Stimulated activated CD4-positive, alpha-beta T cell treated with anti-CD3 and anti-CD28 coated beads, Interleukin-1b, Interleukin-23, amount 100 ng/mL, for 4 hours (primary cell): ENCODE results near the gene PTPRM.
"Not testable (repeated sequence)": the region's sequence is repeated elsewhere in the genome, so short reads cannot be mapped to it uniquely, and the experiment has no call there.

Experiments
- DNase-seq, 2 donors: peaks; one replicate each; pipeline ENCODE4 v3.0.0-alpha.2; 2020; ENCODE audit warnings: low read depth in 2 of 2

PTPRM gene

GRCh38 chr18:7726522-7726921 lies 159.4 kb downstream of the PTPRM start:
- no peak for DNase-seq

- no peak for DNase-seq
Measured at GRCh38 chr18:7727361-7728076, 160.4 kb downstream of the PTPRM start.

- DNase-seq: no peak
Measured at GRCh38 chr18:7728297-7728696, 161.2 kb downstream of the PTPRM start.

GRCh38 chr18:7729868-7730267 lies 162.8 kb downstream of the PTPRM start:
- no peak for DNase-seq

GRCh38 chr18:7730682-7731081 lies 163.6 kb downstream of the PTPRM start:
- no peak for DNase-seq

- no peak for DNase-seq
Measured at GRCh38 chr18:7733642-7734041, 166.5 kb downstream of the PTPRM start.

- DNase-seq: no peak
Measured at GRCh38 chr18:7735196-7735595, 168.1 kb downstream of the PTPRM start.

- no peak for DNase-seq
Measured at GRCh38 chr18:7735626-7736175, 168.6 kb downstream of the PTPRM start.

- not testable (repeated sequence) for DNase-seq
Measured at GRCh38 chr18:7736526-7736925, 169.4 kb downstream of the PTPRM start.

- DNase-seq: no peak
Measured at GRCh38 chr18:7737550-7737949, 170.4 kb downstream of the PTPRM start.

- no peak for DNase-seq
Measured at GRCh38 chr18:7740821-7741220, 173.7 kb downstream of the PTPRM start.

- DNase-seq: no peak
Measured at GRCh38 chr18:7741640-7742039, 174.5 kb downstream of the PTPRM start.

GRCh38 chr18:7742224-7742623 lies 175.1 kb downstream of the PTPRM start:
- no peak for DNase-seq

- no peak for DNase-seq
Measured at GRCh38 chr18:7743256-7743655, 176.1 kb downstream of the PTPRM start.

- no peak for DNase-seq
Measured at GRCh38 chr18:7746106-7746505, 179.0 kb downstream of the PTPRM start.

- no peak for DNase-seq
Measured at GRCh38 chr18:7748251-7749007, 181.3 kb downstream of the PTPRM start.

GRCh38 chr18:7749008-7749405 lies 181.9 kb downstream of the PTPRM start:
- no peak for DNase-seq

- no peak for DNase-seq
Measured at GRCh38 chr18:7749510-7749981, 182.4 kb downstream of the PTPRM start.

GRCh38 chr18:7750095-7750663 lies 183.1 kb downstream of the PTPRM start:
- DNase-seq: no peak

GRCh38 chr18:7750966-7751365 lies 183.8 kb downstream of the PTPRM start:
- DNase-seq: no peak

- no peak for DNase-seq
Measured at GRCh38 chr18:7754258-7754657, 187.1 kb downstream of the PTPRM start.

- DNase-seq: no peak
Measured at GRCh38 chr18:7754725-7755181, 187.6 kb downstream of the PTPRM start.
